ENCODE data around the gene CDC16.

GRCh38 chr13:114272977-114273376 lies 38.3 kb downstream of the CDC16 start:
- TF ChIP-seq CTCF (conservative IDR thresholded peaks at IDR 0.05; ENCODE audit: low read depth, low read length) (no peak), EZH2 (IDR thresholded peaks at IDR 0.05; ENCODE audit: borderline replicate concordance, low read depth, low read length, poor library complexity, severe bottlenecking) (no peak)

Data from A673 (cell line).